Stimulated activated effector memory CD8-positive, alpha-beta T cell treated with anti-CD3 and anti-CD28 coated beads, Interleukin-12 subunit alpha, Interleukin-12 subunit beta, amount 100 ng/mL, for 72 hours (primary cell): ENCODE data around the gene SOSTDC1.
"Not testable (repeated sequence)": the region's sequence is repeated elsewhere in the genome, so short reads cannot be mapped to it uniquely, and the experiment has no call there.

Source experiments
- ATAC-seq: fragments of 150-1000 bp; cut with Tn5 transposase; 2 replicates; pipeline ENCODE4 v1.10.0; 2021
- DNase-seq, 2 donors: peaks; one replicate each; pipeline ENCODE4 v3.0.0; 2021 to 2022; ENCODE audit warnings: low spot score in 2 of 2
- H3K27ac Mint-ChIP-seq: one replicate; pipeline ENCODE4 v1.8.0; 2022; ENCODE audit warnings: mild to moderate bottlenecking, mixed read lengths
- H3K36me3 Mint-ChIP-seq: one replicate; pipeline ENCODE4 v1.8.0; 2022; ENCODE audit warnings: mild to moderate bottlenecking, mixed read lengths
- H3K4me1 Mint-ChIP-seq: one replicate; pipeline ENCODE4 v1.8.0; 2022; ENCODE audit warnings: mixed read lengths
- H3K4me3 Mint-ChIP-seq: one replicate; pipeline ENCODE4 v1.8.0; 2022; ENCODE audit warnings: mild to moderate bottlenecking, mixed read lengths
- H3K9me3 Mint-ChIP-seq: one replicate; pipeline ENCODE4 v1.8.0; 2022; ENCODE audit warnings: mixed read lengths

Gene SOSTDC1, protein sequence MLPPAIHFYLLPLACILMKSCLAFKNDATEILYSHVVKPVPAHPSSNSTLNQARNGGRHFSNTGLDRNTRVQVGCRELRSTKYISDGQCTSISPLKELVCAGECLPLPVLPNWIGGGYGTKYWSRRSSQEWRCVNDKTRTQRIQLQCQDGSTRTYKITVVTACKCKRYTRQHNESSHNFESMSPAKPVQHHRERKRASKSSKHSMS

DNA sequence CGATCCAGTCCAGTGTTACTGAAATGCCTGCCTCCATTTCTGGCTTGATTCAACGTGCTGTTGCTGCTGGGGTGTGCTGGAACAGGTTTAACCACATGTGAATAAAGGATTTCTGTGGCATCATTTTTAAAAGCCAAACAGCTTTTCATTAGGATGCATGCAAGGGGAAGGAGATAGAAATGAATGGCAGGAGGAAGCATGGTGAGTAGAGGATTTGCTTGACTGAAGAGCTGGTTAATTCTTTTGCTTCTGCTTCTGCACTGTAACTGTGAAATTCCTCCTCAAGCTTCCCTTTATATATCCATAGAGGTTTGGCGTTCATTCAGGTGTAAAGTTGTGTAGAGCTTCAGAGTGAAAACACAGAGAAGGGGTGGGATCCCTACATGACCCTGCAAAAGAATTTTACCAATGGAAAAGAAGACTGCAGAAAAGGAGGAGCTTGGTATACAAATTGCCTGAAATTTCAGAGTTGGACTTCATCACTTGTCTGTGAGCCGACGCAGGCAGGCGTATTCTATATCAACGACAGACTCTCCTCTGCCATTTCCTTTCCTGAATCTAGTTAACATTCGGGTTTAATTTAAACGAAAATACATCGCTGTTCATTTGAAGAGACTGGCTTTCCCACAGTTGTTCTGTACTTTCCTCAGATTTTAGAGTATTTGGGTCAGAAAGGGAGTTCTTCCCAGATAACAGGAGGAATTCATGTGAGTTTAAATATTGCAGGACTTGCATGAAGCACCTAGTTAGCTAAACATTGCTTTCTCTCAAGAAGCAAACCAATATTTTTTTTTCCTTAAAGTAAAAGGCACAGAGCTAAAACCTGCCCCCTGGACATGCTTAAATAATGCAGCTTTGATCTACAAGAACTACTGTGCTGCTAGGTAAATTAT is at the start of gene SOSTDC1:
SOSTDC1 (minus strand) TSS at position 270 of the 893 bp plus-strand sequence; CDS start at position 200, 70 bp downstream.
- ATAC-seq = no peak
- H3K9me3 Mint-ChIP-seq = no peaks in the 10 kb centered on the region
- H3K4me3 Mint-ChIP-seq = no peak within 1 kb of the TSS
- DNase-seq = no peak
- no peak within 1 kb of the TSS for H3K27ac Mint-ChIP-seq
- no peaks in the 10 kb centered on the region for H3K4me1 Mint-ChIP-seq
- no peaks in the 10 kb centered on the region for H3K36me3 Mint-ChIP-seq

DNA sequence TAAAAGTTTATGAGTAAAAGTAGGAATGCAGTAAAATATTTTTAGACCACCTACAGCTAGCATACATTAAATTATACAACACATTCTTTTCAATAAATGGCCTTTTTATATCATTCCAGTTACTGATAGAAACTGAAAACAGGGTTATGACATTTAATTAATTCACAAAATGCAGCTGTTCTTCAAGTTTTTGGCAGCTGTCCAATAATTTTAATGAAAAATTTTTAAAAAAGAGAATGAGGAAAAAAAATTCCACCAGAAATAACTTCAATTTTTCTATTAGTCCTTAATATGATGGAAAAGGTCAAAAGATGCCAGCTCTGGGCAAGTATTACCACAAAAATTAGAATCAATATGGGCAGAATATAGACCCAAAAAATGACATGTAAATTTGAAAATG is 49.2 kb upstream of the SOSTDC1 start:
- H3K4me3 Mint-ChIP-seq = no peak overlapping the region
- no peaks in the 10 kb centered on the region for H3K4me1 Mint-ChIP-seq
- ATAC-seq (no peak), DNase-seq (no peak)
- no peaks in the 10 kb centered on the region for H3K36me3 Mint-ChIP-seq
- no peak overlapping the region for H3K27ac Mint-ChIP-seq
- H3K9me3 Mint-ChIP-seq = peaks cover 6% of the 10 kb centered on the region

DNA sequence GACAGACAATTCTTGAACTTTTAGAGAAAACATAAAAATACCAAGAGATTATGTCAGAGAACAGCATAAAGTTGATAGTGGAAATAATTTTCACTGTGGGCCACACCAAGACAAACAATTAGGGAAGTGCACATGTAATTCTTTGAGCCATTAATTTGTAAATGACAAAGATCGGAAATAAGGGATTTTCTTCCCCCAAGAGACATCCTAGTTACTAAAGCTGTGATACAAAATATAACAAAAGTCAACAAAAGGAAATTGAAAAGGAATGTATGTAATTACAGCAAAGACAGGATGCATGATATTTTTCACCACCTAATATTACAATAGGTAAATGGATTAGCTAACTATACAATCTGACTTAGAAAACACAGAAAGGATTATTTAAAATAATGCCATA is 48.7 kb upstream of the SOSTDC1 start:
- no peak for ATAC-seq
- no peak for DNase-seq
- Mint-ChIP-seq H3K4me1 (no peaks in the 10 kb centered on the region), H3K9me3 (peaks cover 6% of the 10 kb centered on the region), H3K36me3 (no peaks in the 10 kb centered on the region), H3K27ac (no peak overlapping the region), H3K4me3 (no peak overlapping the region)

DNA sequence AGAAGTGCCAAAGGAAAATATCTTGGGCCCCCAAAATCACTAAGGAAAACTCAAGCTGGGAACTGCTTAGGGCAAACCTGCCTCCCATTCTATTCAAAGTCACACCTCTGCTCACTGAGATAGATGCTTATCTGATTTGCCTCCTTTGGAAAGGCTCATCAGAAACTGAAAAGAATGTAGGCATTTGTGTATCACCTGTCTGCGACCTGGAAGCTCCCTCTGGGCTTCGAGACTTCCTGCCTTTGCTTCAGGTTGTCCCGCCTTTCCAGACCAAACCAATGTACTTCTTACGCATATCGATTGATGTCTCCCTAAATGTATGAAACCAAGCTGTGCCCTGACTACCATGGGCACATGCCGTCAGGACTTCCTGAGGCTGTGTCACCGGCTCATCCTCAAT is 46.6 kb upstream of the SOSTDC1 start:
- Mint-ChIP-seq H3K27ac (no peak overlapping the region), H3K9me3 (peaks cover 6% of the 10 kb centered on the region), H3K36me3 (no peaks in the 10 kb centered on the region), H3K4me3 (no peak overlapping the region), H3K4me1 (no peaks in the 10 kb centered on the region)
- ATAC-seq (no peak), DNase-seq (no peak)

DNA sequence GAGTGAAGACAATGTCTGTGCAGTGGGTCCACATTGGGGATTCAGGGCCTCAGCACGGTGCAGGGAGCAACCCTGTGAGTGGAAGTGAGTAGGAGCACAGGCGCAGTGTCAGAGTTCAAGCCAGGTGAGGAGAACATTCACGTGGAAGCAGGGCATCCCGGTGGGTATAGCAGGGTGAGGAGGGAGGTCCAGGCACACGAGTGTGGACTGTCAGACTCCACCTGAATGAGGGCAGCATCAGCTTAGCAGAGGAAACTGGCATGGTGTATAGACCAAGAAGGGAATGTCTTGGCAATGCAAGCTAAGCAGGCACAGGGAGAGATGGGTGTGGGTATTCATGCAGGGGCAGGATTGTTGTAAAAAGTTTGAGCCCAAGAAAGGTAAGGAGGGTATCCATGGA is 45.8 kb upstream of the SOSTDC1 start:
- no peak overlapping the region for H3K27ac Mint-ChIP-seq
- DNase-seq = no peak
- H3K4me3 Mint-ChIP-seq = no peak overlapping the region
- ATAC-seq = no peak
- H3K36me3 Mint-ChIP-seq = no peaks in the 10 kb centered on the region
- H3K4me1 Mint-ChIP-seq = no peaks in the 10 kb centered on the region
- peaks cover 3% of the 10 kb centered on the region for H3K9me3 Mint-ChIP-seq

DNA sequence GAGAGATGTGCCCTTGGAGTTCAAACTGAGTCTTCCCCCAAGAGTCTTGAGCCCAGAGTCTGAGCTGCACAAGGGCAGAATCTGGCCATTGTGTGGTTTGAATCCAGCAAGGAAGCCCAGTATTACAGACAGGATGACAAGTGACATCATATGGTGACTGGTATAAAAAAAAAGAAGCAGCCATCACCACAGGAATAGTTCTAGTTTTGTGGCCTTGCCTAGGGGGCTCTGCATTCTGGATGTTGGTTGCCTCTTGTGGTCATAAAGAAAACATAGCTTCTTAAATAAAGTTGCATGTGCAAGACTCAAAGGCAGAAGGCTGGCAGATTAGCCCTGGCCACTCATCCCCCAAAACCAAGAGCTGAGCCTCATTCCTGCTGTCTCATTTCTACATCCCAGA is 44.3 kb upstream of the SOSTDC1 start:
- no peak overlapping the region for H3K4me3 Mint-ChIP-seq
- no peaks in the 10 kb centered on the region for H3K4me1 Mint-ChIP-seq
- ATAC-seq (no peak), DNase-seq (no peak)
- no peaks in the 10 kb centered on the region for H3K9me3 Mint-ChIP-seq
- H3K27ac Mint-ChIP-seq = no peak overlapping the region
- H3K36me3 Mint-ChIP-seq = no peaks in the 10 kb centered on the region

DNA sequence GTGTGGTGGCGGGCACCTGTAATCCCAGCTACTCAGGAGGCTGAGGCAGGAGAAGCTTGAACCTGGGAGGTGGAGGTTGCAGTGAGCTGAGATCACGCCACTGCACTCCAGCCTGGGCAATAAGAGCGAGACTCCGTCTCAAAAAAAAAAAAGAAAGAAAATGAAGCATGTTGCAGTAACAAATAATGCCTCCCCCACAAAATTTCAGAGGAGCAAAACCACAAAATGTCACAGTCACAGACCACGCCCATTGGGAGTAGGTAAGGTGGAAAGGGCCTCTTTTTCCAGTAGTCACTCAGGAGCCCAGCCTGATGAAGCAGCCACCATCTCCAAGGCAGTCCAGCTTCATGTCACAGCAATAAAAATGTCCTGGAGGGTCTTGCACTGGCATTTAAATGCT is 40.9 kb upstream of the SOSTDC1 start:
- ATAC-seq, H3K27ac Mint-ChIP-seq, H3K36me3 Mint-ChIP-seq, H3K9me3 Mint-ChIP-seq, H3K4me1 Mint-ChIP-seq, DNase-seq, H3K4me3 Mint-ChIP-seq: not testable (repeated sequence)

DNA sequence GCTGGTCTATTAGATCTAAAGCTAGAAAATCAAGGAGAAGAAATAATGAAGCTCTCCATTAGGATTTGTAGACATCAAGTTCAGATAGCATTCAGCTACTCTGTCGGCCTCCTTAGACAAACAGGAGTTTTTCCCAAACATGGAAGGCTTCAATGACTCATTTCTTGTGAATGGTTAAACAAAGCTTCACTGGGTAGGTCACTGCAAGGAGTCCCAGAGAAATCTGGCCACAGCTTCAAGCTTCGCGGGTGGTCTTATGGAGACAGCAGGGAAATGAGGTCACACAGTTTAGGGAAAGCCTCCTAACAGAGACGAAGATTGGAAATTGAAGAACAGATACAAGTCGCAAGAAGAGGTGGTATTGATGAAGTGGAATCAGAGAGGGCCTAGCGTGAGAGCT is 38.5 kb upstream of the SOSTDC1 start:
- no peak for ATAC-seq
- DNase-seq = no peak
- H3K4me1 Mint-ChIP-seq = no peaks in the 10 kb centered on the region
- no peaks in the 10 kb centered on the region for H3K9me3 Mint-ChIP-seq
- H3K36me3 Mint-ChIP-seq = no peaks in the 10 kb centered on the region
- H3K4me3 Mint-ChIP-seq = no peak overlapping the region
- H3K27ac Mint-ChIP-seq = no peak overlapping the region

DNA sequence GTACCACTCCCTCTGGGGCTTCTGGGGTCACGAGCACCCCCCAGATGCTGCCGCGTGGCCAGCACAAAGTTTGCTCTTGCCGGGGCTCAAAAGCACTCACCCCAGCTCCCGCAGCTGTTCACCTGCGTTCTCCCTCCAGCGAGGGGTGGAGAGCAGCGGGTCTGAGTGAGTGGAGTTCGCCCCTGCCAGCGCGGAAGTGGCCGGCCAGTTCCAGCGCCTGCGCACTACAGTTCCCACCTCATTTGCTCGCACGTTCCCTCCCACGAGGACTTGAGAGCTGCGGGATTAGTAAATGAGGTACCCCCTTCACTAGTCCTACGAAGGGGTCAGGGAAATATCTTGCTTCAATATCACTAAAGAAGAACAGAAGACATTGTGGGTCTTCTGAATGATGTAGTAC is 36.8 kb upstream of the SOSTDC1 start:
- H3K9me3 Mint-ChIP-seq = no peaks in the 10 kb centered on the region
- H3K36me3 Mint-ChIP-seq = no peaks in the 10 kb centered on the region
- ATAC-seq (no peak), DNase-seq (no peak)
- H3K27ac Mint-ChIP-seq = no peak overlapping the region
- no peaks in the 10 kb centered on the region for H3K4me1 Mint-ChIP-seq
- no peak overlapping the region for H3K4me3 Mint-ChIP-seq

DNA sequence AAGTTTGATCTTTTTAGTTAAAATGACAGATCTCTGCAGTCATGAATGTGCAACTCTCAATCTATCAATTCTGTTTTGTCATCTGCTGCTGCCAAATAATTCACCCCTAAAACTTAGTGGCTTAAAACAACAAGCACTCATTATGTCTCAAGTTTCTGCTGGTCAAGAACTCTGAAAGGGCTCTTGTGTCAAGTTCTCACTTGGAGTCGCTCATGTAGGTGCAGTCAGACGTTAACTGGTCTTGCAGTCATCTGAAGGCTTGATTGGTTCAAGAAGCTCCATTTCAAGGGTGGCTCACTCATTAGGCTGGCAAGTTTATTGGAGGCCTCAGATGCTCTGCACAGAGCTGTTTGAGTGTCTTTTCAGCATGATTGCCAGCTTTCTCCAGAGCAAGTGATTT is 32.6 kb upstream of the SOSTDC1 start:
- Mint-ChIP-seq H3K27ac (no peak overlapping the region), H3K9me3 (no peaks in the 10 kb centered on the region), H3K4me3 (no peak overlapping the region), H3K36me3 (no peaks in the 10 kb centered on the region), H3K4me1 (no peaks in the 10 kb centered on the region)
- ATAC-seq = no peak
- DNase-seq = no peak

DNA sequence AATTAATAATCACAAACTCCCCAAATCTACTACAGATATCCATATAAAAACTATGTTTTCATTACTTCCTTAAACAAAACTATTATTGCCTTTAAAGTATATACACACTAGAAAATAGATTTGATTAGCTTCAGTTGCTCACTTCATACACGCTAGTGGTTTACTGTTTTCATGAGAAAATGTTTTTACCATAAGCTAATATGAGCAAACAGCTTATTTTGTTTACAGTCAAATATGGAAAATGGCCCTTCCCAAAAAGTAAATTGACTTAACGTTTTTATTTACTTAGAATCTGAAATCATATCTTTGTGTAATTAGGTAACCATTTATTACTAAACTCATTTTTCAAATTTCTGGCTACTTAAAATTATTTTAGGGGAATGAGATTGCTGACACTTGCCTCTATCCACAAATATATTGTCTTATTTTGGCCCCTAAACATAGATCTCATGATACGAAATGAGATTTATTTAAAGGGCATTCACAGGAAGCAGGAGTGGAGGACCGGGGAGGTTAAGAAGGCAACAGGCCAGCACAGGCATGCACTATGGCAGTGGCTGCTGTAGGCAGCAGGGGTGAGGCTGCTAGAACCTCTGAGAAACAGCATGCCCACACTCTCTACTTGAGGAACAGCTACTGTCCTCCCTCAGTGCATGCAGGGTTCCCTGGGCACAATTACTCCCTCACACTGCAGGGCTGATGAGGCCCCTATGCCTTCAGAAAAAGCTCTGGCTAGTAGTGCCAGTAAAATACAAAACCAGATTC is 29.6 kb upstream of the SOSTDC1 start:
- no peaks in the 10 kb centered on the region for H3K9me3 Mint-ChIP-seq
- H3K36me3 Mint-ChIP-seq = no peaks in the 10 kb centered on the region
- ATAC-seq = no peak
- H3K4me1 Mint-ChIP-seq = peaks cover 6% of the 10 kb centered on the region
- DNase-seq = no peak
- H3K4me3 Mint-ChIP-seq = no peak overlapping the region
- no peak overlapping the region for H3K27ac Mint-ChIP-seq

DNA sequence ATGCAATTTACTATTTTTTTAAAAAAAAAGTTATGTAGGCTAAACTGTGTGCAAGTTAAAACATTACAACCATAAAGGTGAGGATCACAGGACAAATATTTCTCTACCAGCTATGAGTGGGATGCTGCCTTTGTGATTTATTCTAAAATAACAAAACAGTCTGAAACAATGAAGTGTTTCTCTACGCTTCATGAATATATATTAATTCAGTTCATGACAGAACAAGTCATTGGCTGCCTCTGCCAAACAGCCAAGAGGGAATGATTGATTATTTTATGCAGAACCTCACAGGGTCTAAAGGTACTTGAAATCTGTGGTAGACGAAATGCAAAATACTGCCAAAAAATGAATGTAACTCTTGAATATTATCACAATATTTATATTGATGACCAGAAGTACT is 29.0 kb upstream of the SOSTDC1 start:
- Mint-ChIP-seq H3K9me3 (no peaks in the 10 kb centered on the region), H3K36me3 (no peaks in the 10 kb centered on the region), H3K4me3 (no peak overlapping the region), H3K4me1 (peaks cover 6% of the 10 kb centered on the region), H3K27ac (no peak overlapping the region)
- ATAC-seq (no peak), DNase-seq (no peak)

DNA sequence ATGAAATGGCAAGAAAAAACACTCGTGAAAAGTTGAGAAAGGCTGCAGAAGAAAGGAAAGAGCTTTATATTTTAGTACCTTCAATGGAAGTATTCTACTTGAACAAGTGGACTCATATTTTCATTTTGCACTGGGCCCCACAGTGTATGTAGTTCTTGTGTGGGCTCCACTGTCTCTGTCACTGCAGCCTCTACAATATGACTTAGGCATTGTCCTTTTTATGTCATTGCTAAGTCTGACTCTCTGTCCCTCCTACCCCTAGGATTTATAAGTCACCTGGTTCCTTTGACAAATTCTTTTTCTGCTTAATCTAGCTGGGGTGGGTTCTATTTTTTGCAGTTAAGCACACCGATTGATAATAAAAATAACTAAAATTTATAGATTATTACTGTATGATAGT is 27.7 kb upstream of the SOSTDC1 start:
- ATAC-seq = no peak
- H3K36me3 Mint-ChIP-seq = no peaks in the 10 kb centered on the region
- H3K4me3 Mint-ChIP-seq = no peak overlapping the region
- DNase-seq = no peak
- H3K27ac Mint-ChIP-seq = no peak overlapping the region
- H3K9me3 Mint-ChIP-seq = no peaks in the 10 kb centered on the region
- H3K4me1 Mint-ChIP-seq = peaks cover 6% of the 10 kb centered on the region

DNA sequence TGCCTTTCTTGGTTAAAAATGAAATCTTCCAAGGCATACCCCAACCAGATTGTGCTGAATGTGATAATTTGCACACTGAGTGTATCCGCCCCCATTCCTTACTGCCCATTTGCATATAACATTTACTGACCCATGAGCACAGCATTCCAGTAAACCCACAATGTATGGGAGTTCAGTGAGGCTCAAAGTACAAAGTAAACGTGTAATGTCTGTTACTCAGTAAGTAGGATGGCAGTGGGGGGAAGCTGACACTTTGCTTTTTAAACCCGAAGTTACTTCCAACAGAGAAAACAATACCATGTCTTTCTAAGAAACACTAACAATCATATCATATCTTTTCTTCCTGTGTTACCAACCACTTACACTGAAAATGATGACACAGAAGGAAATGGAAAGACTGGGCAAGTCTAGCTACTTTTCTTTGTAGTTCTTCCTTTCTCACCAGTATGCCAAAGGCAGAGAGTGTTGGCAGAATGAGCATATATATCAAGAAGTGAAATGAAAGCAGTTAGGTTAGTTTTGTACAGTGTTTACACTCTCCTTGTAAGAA is 27.1 kb upstream of the SOSTDC1 start:
- no peak overlapping the region for H3K4me3 Mint-ChIP-seq

DNA sequence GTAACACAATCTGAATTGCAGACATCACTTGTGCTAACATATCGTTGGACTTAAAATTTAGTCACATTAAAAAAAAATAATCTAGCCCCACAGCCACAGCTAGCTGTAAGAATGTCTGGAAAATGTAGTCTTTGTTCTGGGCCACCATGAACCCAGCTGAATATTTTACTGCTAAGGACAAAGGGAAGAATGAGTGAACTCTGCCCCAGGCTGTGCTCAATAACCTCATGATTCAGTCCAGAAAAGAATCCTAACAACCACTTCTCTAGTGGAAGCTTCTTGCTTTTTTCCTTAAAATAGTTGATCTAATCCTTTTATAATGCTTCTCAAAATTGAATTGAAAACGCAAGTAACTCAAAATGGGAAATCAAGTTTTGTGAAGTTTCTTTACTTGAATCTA is 25.6 kb upstream of the SOSTDC1 start:
- H3K27ac Mint-ChIP-seq = no peak overlapping the region
- H3K4me3 Mint-ChIP-seq = no peak overlapping the region
- no peak for ATAC-seq

More for the DNA sequence above, 27.1 kb upstream of the SOSTDC1 start:
- no peak overlapping the region for H3K27ac Mint-ChIP-seq
- peaks cover 6% of the 10 kb centered on the region for H3K4me1 Mint-ChIP-seq
- H3K36me3 Mint-ChIP-seq = no peaks in the 10 kb centered on the region
- no peaks in the 10 kb centered on the region for H3K9me3 Mint-ChIP-seq
- DNase-seq (no peak), ATAC-seq (peak; percentile 89)

More for the DNA sequence above, 25.6 kb upstream of the SOSTDC1 start:
- H3K4me1 Mint-ChIP-seq = peaks cover 6% of the 10 kb centered on the region
- H3K9me3 Mint-ChIP-seq = no peaks in the 10 kb centered on the region
- no peak for DNase-seq
- H3K36me3 Mint-ChIP-seq = no peaks in the 10 kb centered on the region
